Measurements from ENCODE around the gene INPPL1.

DNA sequence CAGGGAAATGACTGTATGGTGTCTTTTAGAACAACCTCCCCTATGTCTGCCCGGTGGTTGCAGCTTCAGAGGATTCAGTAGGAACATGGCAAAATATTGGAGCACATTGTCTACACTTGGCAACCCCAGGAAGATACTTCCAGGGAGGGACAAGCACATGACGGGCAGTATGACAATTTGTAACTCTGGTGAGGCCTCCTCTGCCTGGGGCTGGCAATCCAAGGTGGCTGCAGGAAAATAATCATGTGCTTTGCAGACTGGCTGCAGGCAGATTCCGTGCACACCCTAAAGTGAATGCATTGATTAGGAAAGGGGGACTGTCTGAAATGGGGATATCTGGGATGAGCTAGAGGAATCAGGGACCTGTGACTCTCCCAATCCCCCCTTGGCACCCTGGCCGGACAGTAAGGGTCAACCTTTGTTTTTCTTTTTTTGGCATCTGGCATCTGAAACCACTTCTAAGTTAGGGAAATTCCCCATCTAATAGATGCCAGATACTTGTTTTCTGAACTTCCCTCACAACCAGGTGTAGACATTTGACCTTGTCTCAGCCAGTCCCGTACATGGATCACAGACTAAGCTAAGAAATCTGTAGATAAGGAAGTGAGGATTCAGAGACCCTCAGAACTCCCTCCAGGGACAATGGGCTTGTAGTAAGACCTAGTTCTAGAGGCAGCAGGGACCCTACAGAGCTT is 29.9 kb downstream of the INPPL1 start:
- TF ChIP-seq GLIS3 (CRISPR knock-in tag; IDR thresholded peaks at IDR 0.05) (no peak), TCF4 (CRISPR knock-in tag; IDR thresholded peaks at IDR 0.05; ENCODE audit: borderline replicate concordance) (no peak), ISL1 (CRISPR knock-in tag; IDR thresholded peaks at IDR 0.05) (no peak), RARB (CRISPR knock-in tag; IDR thresholded peaks at IDR 0.05) (no peak), ZFP30 (CRISPR knock-in tag; IDR thresholded peaks at IDR 0.05) (no peak), ESRRG (CRISPR knock-in tag; IDR thresholded peaks at IDR 0.05) (no peak), BACH2 (CRISPR knock-in tag; IDR thresholded peaks at IDR 0.05; ENCODE audit: borderline replicate concordance) (no peak), ARNTL (CRISPR knock-in tag; IDR thresholded peaks at IDR 0.05; ENCODE audit: borderline replicate concordance, low read depth) (no peak), ZFP3 (CRISPR knock-in tag; IDR thresholded peaks at IDR 0.05) (no peak), CSDC2 (CRISPR knock-in tag; IDR thresholded peaks at IDR 0.05) (no peak), PPARA (CRISPR knock-in tag; IDR thresholded peaks at IDR 0.05; ENCODE audit: borderline replicate concordance) (no peak)
- TF ChIP-seq, protein P1, sequence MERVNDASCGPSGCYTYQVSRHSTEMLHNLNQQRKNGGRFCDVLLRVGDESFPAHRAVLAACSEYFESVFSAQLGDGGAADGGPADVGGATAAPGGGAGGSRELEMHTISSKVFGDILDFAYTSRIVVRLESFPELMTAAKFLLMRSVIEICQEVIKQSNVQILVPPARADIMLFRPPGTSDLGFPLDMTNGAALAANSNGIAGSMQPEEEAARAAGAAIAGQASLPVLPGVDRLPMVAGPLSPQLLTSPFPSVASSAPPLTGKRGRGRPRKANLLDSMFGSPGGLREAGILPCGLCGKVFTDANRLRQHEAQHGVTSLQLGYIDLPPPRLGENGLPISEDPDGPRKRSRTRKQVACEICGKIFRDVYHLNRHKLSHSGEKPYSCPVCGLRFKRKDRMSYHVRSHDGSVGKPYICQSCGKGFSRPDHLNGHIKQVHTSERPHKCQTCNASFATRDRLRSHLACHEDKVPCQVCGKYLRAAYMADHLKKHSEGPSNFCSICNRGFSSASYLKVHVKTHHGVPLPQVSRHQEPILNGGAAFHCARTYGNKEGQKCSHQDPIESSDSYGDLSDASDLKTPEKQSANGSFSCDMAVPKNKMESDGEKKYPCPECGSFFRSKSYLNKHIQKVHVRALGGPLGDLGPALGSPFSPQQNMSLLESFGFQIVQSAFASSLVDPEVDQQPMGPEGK (CRISPR knock-in tag; IDR thresholded peaks at IDR 0.05; ENCODE audit: borderline replicate concordance): no peak
- TF ChIP-seq, protein P2, sequence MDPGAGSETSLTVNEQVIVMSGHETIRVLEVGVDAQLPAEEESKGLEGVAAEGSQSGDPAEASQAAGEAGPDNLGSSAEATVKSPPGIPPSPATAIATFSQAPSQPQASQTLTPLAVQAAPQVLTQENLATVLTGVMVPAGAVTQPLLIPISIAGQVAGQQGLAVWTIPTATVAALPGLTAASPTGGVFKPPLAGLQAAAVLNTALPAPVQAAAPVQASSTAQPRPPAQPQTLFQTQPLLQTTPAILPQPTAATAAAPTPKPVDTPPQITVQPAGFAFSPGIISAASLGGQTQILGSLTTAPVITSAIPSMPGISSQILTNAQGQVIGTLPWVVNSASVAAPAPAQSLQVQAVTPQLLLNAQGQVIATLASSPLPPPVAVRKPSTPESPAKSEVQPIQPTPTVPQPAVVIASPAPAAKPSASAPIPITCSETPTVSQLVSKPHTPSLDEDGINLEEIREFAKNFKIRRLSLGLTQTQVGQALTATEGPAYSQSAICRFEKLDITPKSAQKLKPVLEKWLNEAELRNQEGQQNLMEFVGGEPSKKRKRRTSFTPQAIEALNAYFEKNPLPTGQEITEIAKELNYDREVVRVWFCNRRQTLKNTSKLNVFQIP (CRISPR knock-in tag; IDR thresholded peaks at IDR 0.05; ENCODE audit: borderline replicate concordance, low read depth): no peak
- TF ChIP-seq, protein P3, sequence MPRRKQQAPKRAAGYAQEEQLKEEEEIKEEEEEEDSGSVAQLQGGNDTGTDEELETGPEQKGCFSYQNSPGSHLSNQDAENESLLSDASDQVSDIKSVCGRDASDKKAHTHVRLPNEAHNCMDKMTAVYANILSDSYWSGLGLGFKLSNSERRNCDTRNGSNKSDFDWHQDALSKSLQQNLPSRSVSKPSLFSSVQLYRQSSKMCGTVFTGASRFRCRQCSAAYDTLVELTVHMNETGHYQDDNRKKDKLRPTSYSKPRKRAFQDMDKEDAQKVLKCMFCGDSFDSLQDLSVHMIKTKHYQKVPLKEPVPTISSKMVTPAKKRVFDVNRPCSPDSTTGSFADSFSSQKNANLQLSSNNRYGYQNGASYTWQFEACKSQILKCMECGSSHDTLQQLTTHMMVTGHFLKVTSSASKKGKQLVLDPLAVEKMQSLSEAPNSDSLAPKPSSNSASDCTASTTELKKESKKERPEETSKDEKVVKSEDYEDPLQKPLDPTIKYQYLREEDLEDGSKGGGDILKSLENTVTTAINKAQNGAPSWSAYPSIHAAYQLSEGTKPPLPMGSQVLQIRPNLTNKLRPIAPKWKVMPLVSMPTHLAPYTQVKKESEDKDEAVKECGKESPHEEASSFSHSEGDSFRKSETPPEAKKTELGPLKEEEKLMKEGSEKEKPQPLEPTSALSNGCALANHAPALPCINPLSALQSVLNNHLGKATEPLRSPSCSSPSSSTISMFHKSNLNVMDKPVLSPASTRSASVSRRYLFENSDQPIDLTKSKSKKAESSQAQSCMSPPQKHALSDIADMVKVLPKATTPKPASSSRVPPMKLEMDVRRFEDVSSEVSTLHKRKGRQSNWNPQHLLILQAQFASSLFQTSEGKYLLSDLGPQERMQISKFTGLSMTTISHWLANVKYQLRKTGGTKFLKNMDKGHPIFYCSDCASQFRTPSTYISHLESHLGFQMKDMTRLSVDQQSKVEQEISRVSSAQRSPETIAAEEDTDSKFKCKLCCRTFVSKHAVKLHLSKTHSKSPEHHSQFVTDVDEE (CRISPR knock-in tag; IDR thresholded peaks at IDR 0.05): no peak
